ENCODE results near the gene SULT1A1. TPM values are rescaled to one million over a fixed set of nuclear protein-coding genes. Genes with fewer than 3 reads are reported as not detected.
A peak's percentile ranks its signal among the peaks of the same experiment; 100 is the strongest.

The SULT1A1 gene
- total and polyA plus RNA-seq, 2 of the 13 experiments (the other 11 are each of a cell fraction or from before 2014, with no cell fraction given): 114 to 147 TPM

DNA sequence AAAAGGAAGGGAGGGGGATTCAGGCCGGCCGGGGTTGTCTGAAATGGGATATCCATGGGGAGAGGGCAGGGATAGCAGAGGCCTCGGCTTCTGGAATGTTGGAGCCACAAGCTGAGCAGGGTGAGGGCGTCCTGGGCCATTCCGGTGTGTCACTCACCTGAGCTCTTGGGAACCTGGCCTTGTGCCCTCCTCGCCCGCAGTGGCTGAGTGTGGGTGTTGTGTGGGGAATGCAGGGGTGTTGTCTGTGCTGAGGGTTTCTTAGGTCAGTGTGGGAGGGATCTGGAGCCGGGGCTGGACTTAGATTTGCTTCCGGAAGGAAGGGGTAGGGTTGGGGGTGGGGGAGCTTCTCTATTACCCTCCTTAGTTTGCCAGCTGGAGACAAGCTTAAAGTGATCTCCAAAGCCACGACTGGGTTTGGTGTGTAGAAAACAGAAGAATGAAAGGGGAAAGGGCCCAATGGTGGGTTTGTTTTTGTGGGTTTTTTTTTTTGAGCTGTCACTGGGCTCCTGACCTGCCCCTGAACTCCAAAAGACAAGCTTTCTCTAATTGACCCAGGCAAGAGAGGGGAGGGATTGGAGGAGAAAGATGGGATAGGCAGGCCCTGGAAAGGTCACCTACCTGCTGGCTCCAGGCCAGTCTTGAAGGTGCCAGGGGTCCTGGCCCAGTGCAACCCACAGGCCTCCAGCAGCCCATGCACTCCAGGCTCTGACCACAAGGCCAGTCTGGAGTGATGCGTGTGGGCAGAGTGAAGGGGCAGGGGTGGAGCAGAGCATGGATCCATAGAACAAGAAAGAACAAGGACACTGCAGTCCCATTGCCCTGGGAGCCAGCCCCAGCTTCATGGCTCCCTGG, 12.8 kb downstream of the SULT1A1 start, which contains the start of gene SULT1A2 (continued):
- TF ChIP-seq, protein P1, sequence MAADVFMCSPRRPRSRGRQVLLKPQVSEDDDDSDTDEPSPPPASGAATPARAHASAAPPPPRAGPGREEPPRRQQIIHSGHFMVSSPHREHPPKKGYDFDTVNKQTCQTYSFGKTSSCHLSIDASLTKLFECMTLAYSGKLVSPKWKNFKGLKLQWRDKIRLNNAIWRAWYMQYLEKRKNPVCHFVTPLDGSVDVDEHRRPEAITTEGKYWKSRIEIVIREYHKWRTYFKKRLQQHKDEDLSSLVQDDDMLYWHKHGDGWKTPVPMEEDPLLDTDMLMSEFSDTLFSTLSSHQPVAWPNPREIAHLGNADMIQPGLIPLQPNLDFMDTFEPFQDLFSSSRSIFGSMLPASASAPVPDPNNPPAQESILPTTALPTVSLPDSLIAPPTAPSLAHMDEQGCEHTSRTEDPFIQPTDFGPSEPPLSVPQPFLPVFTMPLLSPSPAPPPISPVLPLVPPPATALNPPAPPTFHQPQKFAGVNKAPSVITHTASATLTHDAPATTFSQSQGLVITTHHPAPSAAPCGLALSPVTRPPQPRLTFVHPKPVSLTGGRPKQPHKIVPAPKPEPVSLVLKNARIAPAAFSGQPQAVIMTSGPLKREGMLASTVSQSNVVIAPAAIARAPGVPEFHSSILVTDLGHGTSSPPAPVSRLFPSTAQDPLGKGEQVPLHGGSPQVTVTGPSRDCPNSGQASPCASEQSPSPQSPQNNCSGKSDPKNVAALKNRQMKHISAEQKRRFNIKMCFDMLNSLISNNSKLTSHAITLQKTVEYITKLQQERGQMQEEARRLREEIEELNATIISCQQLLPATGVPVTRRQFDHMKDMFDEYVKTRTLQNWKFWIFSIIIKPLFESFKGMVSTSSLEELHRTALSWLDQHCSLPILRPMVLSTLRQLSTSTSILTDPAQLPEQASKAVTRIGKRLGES (CRISPR knock-in tag; IDR thresholded peaks at IDR 0.05; ENCODE audit: borderline replicate concordance): no peak
- TF ChIP-seq ZNF737 (CRISPR knock-in tag; IDR thresholded peaks at IDR 0.05; ENCODE audit: borderline replicate concordance) (no peak), ZNF891 (CRISPR knock-in tag; IDR thresholded peaks at IDR 0.05) (no peak), SYNCRIP (IDR thresholded peaks at IDR 0.05; ENCODE audit: insufficient read depth, low read depth, low read length) (no peak), PCBP2 (optimal IDR thresholded peaks at IDR 0.05; ENCODE audit: low read depth, low read length, poor library complexity, severe bottlenecking) (no peak), NR2F1 (CRISPR knock-in tag; IDR thresholded peaks at IDR 0.05) (no peak), ZNF644 (CRISPR knock-in tag; IDR thresholded peaks at IDR 0.05; ENCODE audit: low read depth) (no peak), MED8 (CRISPR knock-in tag; IDR thresholded peaks at IDR 0.05; ENCODE audit: insufficient replicate concordance) (no peak), ZNF143 (CRISPR knock-in tag; IDR thresholded peaks at IDR 0.05) (no peak), THYN1 (CRISPR knock-in tag; IDR thresholded peaks at IDR 0.05; ENCODE audit: borderline replicate concordance, low read depth) (no peak), ZNF160 (CRISPR knock-in tag; IDR thresholded peaks at IDR 0.05) (no peak), ZNF335 (CRISPR knock-in tag; IDR thresholded peaks at IDR 0.05) (no peak), CREB1 (IDR thresholded peaks at IDR 0.05) (no peak), CREB1 (CRISPR knock-in tag; IDR thresholded peaks at IDR 0.05) (no peak), ZNF776 (CRISPR knock-in tag; IDR thresholded peaks at IDR 0.05) (no peak), ZNF12 (CRISPR knock-in tag; IDR thresholded peaks at IDR 0.05) (no peak), ZNF431 (CRISPR knock-in tag; IDR thresholded peaks at IDR 0.05; ENCODE audit: borderline replicate concordance, low read depth) (no peak), TBP (CRISPR knock-in tag; IDR thresholded peaks at IDR 0.05) (no peak), RAD21 (CRISPR knock-in tag; IDR thresholded peaks at IDR 0.05) (no peak), ZNF75D (CRISPR knock-in tag; IDR thresholded peaks at IDR 0.05; ENCODE audit: borderline replicate concordance) (no peak), ZFX (CRISPR knock-in tag; IDR thresholded peaks at IDR 0.05; ENCODE audit: low read depth) (peak; percentile 53), PITX1 (CRISPR knock-in tag; IDR thresholded peaks at IDR 0.05) (no peak)
- TF ChIP-seq, protein P2, sequence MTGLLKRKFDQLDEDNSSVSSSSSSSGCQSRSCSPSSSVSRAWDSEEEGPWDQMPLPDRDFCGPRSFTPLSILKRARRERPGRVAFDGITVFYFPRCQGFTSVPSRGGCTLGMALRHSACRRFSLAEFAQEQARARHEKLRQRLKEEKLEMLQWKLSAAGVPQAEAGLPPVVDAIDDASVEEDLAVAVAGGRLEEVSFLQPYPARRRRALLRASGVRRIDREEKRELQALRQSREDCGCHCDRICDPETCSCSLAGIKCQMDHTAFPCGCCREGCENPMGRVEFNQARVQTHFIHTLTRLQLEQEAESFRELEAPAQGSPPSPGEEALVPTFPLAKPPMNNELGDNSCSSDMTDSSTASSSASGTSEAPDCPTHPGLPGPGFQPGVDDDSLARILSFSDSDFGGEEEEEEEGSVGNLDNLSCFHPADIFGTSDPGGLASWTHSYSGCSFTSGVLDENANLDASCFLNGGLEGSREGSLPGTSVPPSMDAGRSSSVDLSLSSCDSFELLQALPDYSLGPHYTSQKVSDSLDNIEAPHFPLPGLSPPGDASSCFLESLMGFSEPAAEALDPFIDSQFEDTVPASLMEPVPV (CRISPR knock-in tag; IDR thresholded peaks at IDR 0.05): no peak
- TF ChIP-seq, protein P3, sequence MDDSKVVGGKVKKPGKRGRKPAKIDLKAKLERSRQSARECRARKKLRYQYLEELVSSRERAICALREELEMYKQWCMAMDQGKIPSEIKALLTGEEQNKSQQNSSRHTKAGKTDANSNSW (CRISPR knock-in tag; IDR thresholded peaks at IDR 0.05; ENCODE audit: borderline replicate concordance): no peak
- TF ChIP-seq, protein P4, sequence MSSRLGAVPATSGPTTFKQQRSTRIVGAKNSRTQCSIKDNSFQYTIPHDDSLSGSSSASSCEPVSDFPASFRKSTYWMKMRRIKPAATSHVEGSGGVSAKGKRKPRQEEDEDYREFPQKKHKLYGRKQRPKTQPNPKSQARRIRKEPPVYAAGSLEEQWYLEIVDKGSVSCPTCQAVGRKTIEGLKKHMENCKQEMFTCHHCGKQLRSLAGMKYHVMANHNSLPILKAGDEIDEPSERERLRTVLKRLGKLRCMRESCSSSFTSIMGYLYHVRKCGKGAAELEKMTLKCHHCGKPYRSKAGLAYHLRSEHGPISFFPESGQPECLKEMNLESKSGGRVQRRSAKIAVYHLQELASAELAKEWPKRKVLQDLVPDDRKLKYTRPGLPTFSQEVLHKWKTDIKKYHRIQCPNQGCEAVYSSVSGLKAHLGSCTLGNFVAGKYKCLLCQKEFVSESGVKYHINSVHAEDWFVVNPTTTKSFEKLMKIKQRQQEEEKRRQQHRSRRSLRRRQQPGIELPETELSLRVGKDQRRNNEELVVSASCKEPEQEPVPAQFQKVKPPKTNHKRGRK (CRISPR knock-in tag; IDR thresholded peaks at IDR 0.05): no peak
